ENCODE results near the gene GFM1. TPM values are rescaled to one million over a fixed set of nuclear protein-coding genes. Genes with fewer than 3 reads are reported as not detected.
A peak's percentile ranks its signal among the peaks of the same experiment; 100 is the strongest.

Gene GFM1
- total and polyA plus RNA-seq, 2 experiments from 2014 or later = 24.5 to 59.9 TPM

DNA sequence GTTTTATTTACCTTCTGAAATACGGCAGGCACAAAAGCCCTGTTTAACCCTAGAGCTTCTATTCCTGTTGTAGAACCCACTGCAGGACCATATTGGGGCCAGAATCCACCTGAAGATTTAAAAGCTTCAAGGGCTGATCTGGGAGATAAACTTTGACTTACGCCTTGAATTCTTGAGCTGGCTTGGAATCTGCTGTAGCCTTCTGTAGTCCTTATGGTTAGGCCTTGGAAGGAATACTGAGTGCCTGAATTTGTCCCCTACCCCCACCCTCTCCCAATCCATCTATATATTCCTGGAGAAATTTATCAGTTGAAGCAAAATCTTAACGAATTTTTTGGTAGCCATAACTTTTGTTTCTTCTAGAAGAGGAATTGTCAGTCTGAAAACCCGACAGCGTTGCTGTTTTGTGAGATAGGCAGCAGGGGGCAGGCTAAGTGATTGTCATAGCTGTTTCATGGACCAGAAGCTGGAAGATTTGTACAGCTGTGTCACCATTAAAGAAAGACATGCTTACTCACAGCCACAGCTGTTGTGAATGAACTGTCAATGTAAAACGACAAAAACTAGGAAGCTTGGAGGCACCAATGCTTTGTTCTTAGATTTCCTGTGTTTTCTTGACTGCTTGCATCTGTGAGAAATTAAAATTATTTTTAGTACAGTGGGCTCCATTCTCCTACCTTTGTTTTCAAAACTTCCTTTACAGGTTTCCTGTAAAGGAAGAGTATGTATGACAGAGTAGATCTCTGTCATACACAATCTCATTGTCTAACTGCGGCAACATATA lies 15.3 kb downstream of the GFM1 start:
- no peaks in the 10 kb centered on the region for H3F3A ChIP-seq (replicated peaks; ENCODE audit: low read depth)
- H2AFZ ChIP-seq = no peak overlapping the region
- no peaks in the 10 kb centered on the region for H3K4me1 Mint-ChIP-seq
- H3K27ac Mint-ChIP-seq = no peak overlapping the region
- H3K9me2 ChIP-seq (ENCODE audit: insufficient read depth) = no peaks in the 10 kb centered on the region
- peaks cover 27% of the 10 kb centered on the region; the same call in 2 of the 3 replicates for H3K36me3 Mint-ChIP-seq (ENCODE audit: low read depth)
- no peaks in the 10 kb centered on the region for H3K9me3 Mint-ChIP-seq
- H3K27me3 ChIP-seq (ENCODE audit: insufficient read depth) = no peaks in the 10 kb centered on the region
- H3K4me2 ChIP-seq = no peak overlapping the region
- H3K4me3 Mint-ChIP-seq = no peak overlapping the region
- H3K79me2 ChIP-seq (replicated peaks; ENCODE audit: insufficient read depth) = no peaks in the 10 kb centered on the region
- H3K4me3 ChIP-seq = no peak overlapping the region
- no peaks in the 10 kb centered on the region; the same call in 1 of the 2 replicates for H4K20me1 ChIP-seq (replicated peaks; ENCODE audit: insufficient read depth)
- DNase-seq (ENCODE audit: low spot score) (peak; percentile 68), ATAC-seq (no peak; the same call in 2 of the 3 replicates)
- peak overlapping the region; percentile 21; the same call in 1 of the 2 replicates for H3K27ac ChIP-seq (ENCODE audit: low read depth)
- no peaks in the 10 kb centered on the region for H3K4me1 ChIP-seq (ENCODE audit: insufficient read depth)
- peaks cover 34% of the 10 kb centered on the region for H3K36me3 ChIP-seq (ENCODE audit: insufficient read depth)
- H3K27me3 Mint-ChIP-seq (ENCODE audit: insufficient read depth, low read depth, poor library complexity) = no peaks in the 10 kb centered on the region
- TF ChIP-seq, protein P1, sequence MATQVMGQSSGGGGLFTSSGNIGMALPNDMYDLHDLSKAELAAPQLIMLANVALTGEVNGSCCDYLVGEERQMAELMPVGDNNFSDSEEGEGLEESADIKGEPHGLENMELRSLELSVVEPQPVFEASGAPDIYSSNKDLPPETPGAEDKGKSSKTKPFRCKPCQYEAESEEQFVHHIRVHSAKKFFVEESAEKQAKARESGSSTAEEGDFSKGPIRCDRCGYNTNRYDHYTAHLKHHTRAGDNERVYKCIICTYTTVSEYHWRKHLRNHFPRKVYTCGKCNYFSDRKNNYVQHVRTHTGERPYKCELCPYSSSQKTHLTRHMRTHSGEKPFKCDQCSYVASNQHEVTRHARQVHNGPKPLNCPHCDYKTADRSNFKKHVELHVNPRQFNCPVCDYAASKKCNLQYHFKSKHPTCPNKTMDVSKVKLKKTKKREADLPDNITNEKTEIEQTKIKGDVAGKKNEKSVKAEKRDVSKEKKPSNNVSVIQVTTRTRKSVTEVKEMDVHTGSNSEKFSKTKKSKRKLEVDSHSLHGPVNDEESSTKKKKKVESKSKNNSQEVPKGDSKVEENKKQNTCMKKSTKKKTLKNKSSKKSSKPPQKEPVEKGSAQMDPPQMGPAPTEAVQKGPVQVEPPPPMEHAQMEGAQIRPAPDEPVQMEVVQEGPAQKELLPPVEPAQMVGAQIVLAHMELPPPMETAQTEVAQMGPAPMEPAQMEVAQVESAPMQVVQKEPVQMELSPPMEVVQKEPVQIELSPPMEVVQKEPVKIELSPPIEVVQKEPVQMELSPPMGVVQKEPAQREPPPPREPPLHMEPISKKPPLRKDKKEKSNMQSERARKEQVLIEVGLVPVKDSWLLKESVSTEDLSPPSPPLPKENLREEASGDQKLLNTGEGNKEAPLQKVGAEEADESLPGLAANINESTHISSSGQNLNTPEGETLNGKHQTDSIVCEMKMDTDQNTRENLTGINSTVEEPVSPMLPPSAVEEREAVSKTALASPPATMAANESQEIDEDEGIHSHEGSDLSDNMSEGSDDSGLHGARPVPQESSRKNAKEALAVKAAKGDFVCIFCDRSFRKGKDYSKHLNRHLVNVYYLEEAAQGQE (IDR thresholded peaks at IDR 0.05; ENCODE audit: unreplicated experiment) = no peak
- TF ChIP-seq, protein P2, sequence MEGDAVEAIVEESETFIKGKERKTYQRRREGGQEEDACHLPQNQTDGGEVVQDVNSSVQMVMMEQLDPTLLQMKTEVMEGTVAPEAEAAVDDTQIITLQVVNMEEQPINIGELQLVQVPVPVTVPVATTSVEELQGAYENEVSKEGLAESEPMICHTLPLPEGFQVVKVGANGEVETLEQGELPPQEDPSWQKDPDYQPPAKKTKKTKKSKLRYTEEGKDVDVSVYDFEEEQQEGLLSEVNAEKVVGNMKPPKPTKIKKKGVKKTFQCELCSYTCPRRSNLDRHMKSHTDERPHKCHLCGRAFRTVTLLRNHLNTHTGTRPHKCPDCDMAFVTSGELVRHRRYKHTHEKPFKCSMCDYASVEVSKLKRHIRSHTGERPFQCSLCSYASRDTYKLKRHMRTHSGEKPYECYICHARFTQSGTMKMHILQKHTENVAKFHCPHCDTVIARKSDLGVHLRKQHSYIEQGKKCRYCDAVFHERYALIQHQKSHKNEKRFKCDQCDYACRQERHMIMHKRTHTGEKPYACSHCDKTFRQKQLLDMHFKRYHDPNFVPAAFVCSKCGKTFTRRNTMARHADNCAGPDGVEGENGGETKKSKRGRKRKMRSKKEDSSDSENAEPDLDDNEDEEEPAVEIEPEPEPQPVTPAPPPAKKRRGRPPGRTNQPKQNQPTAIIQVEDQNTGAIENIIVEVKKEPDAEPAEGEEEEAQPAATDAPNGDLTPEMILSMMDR (conservative IDR thresholded peaks at IDR 0.05; ENCODE audit: low read depth in 2 of 2) = peak; percentile 72 to 77
- TF ChIP-seq, protein P3, sequence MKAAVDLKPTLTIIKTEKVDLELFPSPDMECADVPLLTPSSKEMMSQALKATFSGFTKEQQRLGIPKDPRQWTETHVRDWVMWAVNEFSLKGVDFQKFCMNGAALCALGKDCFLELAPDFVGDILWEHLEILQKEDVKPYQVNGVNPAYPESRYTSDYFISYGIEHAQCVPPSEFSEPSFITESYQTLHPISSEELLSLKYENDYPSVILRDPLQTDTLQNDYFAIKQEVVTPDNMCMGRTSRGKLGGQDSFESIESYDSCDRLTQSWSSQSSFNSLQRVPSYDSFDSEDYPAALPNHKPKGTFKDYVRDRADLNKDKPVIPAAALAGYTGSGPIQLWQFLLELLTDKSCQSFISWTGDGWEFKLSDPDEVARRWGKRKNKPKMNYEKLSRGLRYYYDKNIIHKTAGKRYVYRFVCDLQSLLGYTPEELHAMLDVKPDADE (IDR thresholded peaks at IDR 0.05) = no peak
- no peak for TF ChIP-seq EZH2phosphoT487 (IDR thresholded peaks at IDR 0.05; ENCODE audit: unreplicated experiment)
- no peak for TF ChIP-seq ZNF114 (CRISPR knock-in tag; IDR thresholded peaks at IDR 0.05)

DNA sequence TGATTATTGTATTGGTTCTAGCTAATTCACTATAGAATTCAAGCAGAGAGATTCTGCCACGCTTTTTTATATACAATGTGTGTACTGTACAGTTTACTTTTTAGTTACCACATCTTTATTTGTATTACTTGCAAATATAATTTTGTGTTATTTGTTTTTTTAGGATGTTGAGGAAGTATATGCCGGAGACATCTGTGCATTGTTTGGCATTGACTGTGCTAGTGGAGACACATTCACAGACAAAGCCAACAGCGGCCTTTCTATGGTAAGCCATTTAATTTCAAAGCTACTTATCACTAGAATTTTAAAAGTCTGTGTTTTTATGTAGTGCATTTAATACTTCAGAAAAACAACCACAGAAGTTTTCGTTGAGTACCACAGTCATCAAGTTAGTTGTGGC lies 16.4 kb downstream of the GFM1 start:
- Histone ChIP-seq H2AFZ (no peak overlapping the region), H3K4me2 (no peak overlapping the region), H3K27ac (ENCODE audit: low read depth) (no peak overlapping the region), H3K4me1 (ENCODE audit: insufficient read depth) (no peaks in the 10 kb centered on the region), H3K27me3 (ENCODE audit: insufficient read depth) (no peaks in the 10 kb centered on the region), H3K79me2 (replicated peaks; ENCODE audit: insufficient read depth) (no peaks in the 10 kb centered on the region), H3F3A (replicated peaks; ENCODE audit: low read depth) (no peaks in the 10 kb centered on the region), H4K20me1 (replicated peaks; ENCODE audit: insufficient read depth) (no peaks in the 10 kb centered on the region; the same call in 1 of the 2 replicates), H3K4me3 (no peak overlapping the region), H3K36me3 (ENCODE audit: insufficient read depth) (peaks cover 27% of the 10 kb centered on the region), H3K9me2 (ENCODE audit: insufficient read depth) (no peaks in the 10 kb centered on the region)
- no peak for DNase-seq (ENCODE audit: low spot score)
- no peak for ATAC-seq
- no peaks in the 10 kb centered on the region for H3K27me3 Mint-ChIP-seq (ENCODE audit: insufficient read depth, low read depth, poor library complexity)
- H3K9me3 Mint-ChIP-seq = no peaks in the 10 kb centered on the region
- TF ChIP-seq ZNF114 (CRISPR knock-in tag; IDR thresholded peaks at IDR 0.05) (no peak), POLR2AphosphoS5 (IDR thresholded peaks at IDR 0.05; ENCODE audit: low read depth) (no peak), EZH2phosphoT487 (IDR thresholded peaks at IDR 0.05; ENCODE audit: unreplicated experiment) (no peak)
- TF ChIP-seq, protein P3 (IDR thresholded peaks at IDR 0.05) = no peak
- H3K27ac Mint-ChIP-seq = no peak overlapping the region
- H3K4me3 Mint-ChIP-seq = no peak overlapping the region
- no peaks in the 10 kb centered on the region for H3K4me1 Mint-ChIP-seq
- H3K36me3 Mint-ChIP-seq (ENCODE audit: low read depth) = peaks cover 28% of the 10 kb centered on the region; the same call in 2 of the 3 replicates
